Breast epithelium (tissue), 4 donors: Measurements from ENCODE around the gene U2AF2. TPM values are rescaled to one million over a fixed set of nuclear protein-coding genes. Genes with fewer than 3 reads are reported as not detected.

Source experiments
- DNase-seq, 2 donors: peaks; one replicate each; pipeline ENCODE4 v3.0.0-alpha.2; 2019; ENCODE audit warnings: low spot score in 2 of 2
- H3K27ac ChIP-seq, 2 donors: fragments of 200-600 bp; sonication (generic) in 1 of 2; one replicate each; pipeline ENCODE4 v1.5.1; 2016 to 2019; ENCODE audit warnings: mild to moderate bottlenecking in 1 of 2
- H3K27me3 ChIP-seq, 2 donors: fragments of 200-600 bp; sonication (generic) in 1 of 2; one replicate each; pipeline versions ENCODE4 v1.5.1 to v1.6.0; 2017 to 2019; ENCODE audit warnings: control low read depth in 1 of 2, mild to moderate bottlenecking in 1 of 2
- H3K36me3 ChIP-seq: fragments of 200-600 bp; one replicate; pipeline ENCODE4 v1.5.1; 2019
- H3K4me1 ChIP-seq, 2 donors: fragments of 200-600 bp; sonication (generic); one replicate each; pipeline ENCODE4 v1.5.1; 2016 to 2019; ENCODE audit warnings: control low read depth in 1 of 2
- H3K4me3 ChIP-seq, 3 donors: fragments of 200-600 bp; sonication (generic); 1 replicate in 2 of 3; 2 replicates in 1 of 3; pipeline ENCODE4 v1.5.1; 2016 to 2019; ENCODE audit warnings: mild to moderate bottlenecking in 3 of 3, moderate library complexity in 2 of 3
- H3K9me3 ChIP-seq, 2 donors: fragments of 200-600 bp; sonication (generic) in 1 of 2; one replicate each; pipeline ENCODE4 v1.5.1; 2016 to 2019; ENCODE audit warnings: control low read depth in 1 of 2
- POLR2A ChIP-seq: fragments of 450-650 bp; IDR thresholded peaks from one replicate; pipeline ENCODE4 v1.6.1; 2016; ENCODE audit warnings: antibody characterized with exemption, mild to moderate bottlenecking, moderate library complexity
- POLR2AphosphoS5 ChIP-seq, 3 donors: sonication (generic); formaldehyde crosslinking; IDR thresholded peaks; one replicate each; pipeline ENCODE4 v1.6.1; 2017; ENCODE audit warnings: antibody characterized with exemption in 3 of 3
- intact Hi-C: fragments of 100-400 bp; cut with DNase I; formaldehyde crosslinking; loops from one replicate; pipeline ENCODE4 v1.15.1; 2023; ENCODE audit warnings: low total_unique reads
- total RNA-seq, 3 donors: library from RNA; depleted of rRNA; stranded (reverse); fragments of >200 nt; gene quantifications; one replicate each; pipeline ENCODE4 v1.1.0, GENCODE V29; 2016
- TF ChIP-seq, protein P1 (sequence below), 3 donors: fragments of 450-650 bp; IDR thresholded peaks; one replicate each; pipeline ENCODE4 v1.5.1; 2016 to 2017; ENCODE audit warnings: antibody characterized with exemption in 3 of 3, mild to moderate bottlenecking in 3 of 3, moderate library complexity in 3 of 3

U2AF2 gene
- total RNA-seq, 3 donors from 2014 or later = 82.5 to 93.4 (median 85.3) TPM

DNA sequence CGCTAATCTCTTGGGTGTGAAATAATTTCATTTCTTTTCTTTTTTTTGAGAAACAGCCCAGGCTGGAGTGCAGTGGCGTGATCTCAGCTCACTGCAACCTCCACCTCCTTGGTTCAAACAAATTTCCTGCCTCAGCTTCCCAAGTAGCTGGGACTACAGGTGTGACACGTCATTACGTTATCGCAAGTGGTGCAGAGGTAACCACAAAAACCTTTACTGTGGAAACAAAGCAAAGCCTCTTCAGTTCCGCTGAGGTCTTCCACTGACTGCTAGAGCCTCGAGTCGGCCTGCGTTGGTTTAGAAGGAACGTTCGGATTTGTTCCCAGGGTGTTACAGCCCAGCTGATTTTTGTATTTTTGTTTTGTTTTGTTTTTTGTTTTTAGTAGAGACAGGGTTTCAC lies 28.5 kb upstream of the U2AF2 start:
- no peak overlapping the region for H3K4me3 ChIP-seq
- H3K4me1 ChIP-seq = no peaks in the 10 kb centered on the region
- no peaks in the 10 kb centered on the region for H3K27me3 ChIP-seq
- no peaks in the 10 kb centered on the region for H3K9me3 ChIP-seq
- intact Hi-C loops = no loop called here
- no peak overlapping the region for H3K27ac ChIP-seq
- no peak for DNase-seq
- TF ChIP-seq POLR2AphosphoS5 (IDR thresholded peaks at IDR 0.05) (no peak), POLR2A (no peak)
- TF ChIP-seq, protein P1, sequence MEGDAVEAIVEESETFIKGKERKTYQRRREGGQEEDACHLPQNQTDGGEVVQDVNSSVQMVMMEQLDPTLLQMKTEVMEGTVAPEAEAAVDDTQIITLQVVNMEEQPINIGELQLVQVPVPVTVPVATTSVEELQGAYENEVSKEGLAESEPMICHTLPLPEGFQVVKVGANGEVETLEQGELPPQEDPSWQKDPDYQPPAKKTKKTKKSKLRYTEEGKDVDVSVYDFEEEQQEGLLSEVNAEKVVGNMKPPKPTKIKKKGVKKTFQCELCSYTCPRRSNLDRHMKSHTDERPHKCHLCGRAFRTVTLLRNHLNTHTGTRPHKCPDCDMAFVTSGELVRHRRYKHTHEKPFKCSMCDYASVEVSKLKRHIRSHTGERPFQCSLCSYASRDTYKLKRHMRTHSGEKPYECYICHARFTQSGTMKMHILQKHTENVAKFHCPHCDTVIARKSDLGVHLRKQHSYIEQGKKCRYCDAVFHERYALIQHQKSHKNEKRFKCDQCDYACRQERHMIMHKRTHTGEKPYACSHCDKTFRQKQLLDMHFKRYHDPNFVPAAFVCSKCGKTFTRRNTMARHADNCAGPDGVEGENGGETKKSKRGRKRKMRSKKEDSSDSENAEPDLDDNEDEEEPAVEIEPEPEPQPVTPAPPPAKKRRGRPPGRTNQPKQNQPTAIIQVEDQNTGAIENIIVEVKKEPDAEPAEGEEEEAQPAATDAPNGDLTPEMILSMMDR (IDR thresholded peaks at IDR 0.05) = no peak
- no peaks in the 10 kb centered on the region for H3K36me3 ChIP-seq

DNA sequence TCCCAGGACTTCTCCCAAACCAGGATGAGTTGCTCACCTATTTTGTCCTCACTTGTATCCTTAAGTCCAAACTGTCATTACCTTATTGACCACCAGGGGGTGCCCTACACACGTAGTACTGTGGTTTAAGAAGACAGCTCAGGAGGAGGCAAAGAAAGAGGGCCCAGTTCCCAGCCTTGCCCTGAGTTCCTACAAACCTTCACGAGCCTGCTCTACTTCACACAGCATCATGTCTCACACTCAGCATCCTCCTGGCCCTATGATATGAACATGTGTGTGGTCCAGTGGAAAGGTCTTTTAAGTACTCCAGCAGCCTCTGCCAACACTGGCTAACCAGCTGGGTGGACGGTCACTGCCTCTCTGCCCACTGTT lies 22.4 kb upstream of the U2AF2 start:
- Histone ChIP-seq H3K4me3 (no peak overlapping the region), H3K36me3 (no peaks in the 10 kb centered on the region), H3K9me3 (no peaks in the 10 kb centered on the region), H3K27me3 (no peaks in the 10 kb centered on the region), H3K4me1 (no peaks in the 10 kb centered on the region), H3K27ac (peak overlapping the region; percentile 62 to 68)
- DNase-seq = peak; percentile 80 to 94
- intact Hi-C loops = no loop called here
- TF ChIP-seq, protein P1 (IDR thresholded peaks at IDR 0.05) = peak; percentile 84 to 93 (median 85)
- TF ChIP-seq POLR2AphosphoS5 (IDR thresholded peaks at IDR 0.05) (no peak), POLR2A (no peak)

DNA sequence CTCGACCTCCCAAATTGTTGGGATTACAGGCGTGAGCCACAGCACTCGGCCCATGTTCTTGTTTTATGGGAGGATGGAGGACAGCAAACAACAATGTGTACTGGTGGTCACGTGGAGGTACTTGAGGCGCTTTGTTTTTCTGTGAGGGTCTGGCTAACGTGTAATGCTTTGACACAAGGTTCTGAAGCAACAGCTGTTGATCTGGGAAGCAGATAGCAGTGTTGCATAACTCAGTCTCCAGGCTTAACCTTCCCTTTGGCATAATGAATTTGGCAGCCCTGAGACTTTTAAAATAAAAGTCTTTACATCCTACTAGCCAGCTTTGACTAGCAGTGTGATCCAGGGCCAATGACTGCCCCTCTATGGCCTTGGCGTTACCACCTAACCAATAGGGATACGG lies 21.0 kb upstream of the U2AF2 start:
- no peak for DNase-seq
- TF ChIP-seq, protein P1 (IDR thresholded peaks at IDR 0.05) = no peak
- TF ChIP-seq POLR2A (no peak), POLR2AphosphoS5 (IDR thresholded peaks at IDR 0.05) (no peak)
- no peaks in the 10 kb centered on the region for H3K36me3 ChIP-seq
- no peaks in the 10 kb centered on the region for H3K27me3 ChIP-seq
- H3K27ac ChIP-seq = peak overlapping the region; percentile 75 to 100
- H3K9me3 ChIP-seq = no peaks in the 10 kb centered on the region
- no peaks in the 10 kb centered on the region for H3K4me1 ChIP-seq
- no peak overlapping the region for H3K4me3 ChIP-seq
- intact Hi-C loops = no loop called here

DNA sequence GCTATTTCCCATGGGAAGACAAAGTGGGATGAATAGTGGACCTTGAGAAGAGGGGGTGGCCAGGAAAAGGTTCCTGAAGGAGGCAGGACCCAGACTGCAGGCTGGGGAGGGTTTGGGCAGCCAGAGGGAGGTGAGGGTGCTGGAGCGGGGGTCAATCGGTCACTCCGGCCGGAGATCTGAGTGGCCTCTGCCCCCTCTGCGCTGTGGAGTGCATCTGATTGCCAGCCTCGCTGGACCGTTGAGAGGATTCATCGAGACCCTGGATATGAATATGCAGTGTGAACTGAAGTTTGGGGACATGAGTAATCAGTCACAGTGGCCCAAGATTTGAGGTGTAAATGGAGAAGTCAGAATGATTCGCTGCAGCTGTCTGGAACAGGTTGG lies 19.5 kb upstream of the U2AF2 start:
- Histone ChIP-seq H3K4me3 (peak overlapping the region; percentile 92 to 100 (median 98)), H3K36me3 (no peaks in the 10 kb centered on the region), H3K27me3 (no peaks in the 10 kb centered on the region), H3K4me1 (peaks cover 0 to 3% of the 10 kb centered on the region in 2 donors), H3K9me3 (no peaks in the 10 kb centered on the region), H3K27ac (peak overlapping the region; percentile 99 to 100)
- TF ChIP-seq, protein P1 (IDR thresholded peaks at IDR 0.05) = no peak
- no peak for TF ChIP-seq POLR2AphosphoS5 (IDR thresholded peaks at IDR 0.05)
- no peak for TF ChIP-seq POLR2A
- DNase-seq = no peak
- intact Hi-C loops = no loop called here

DNA sequence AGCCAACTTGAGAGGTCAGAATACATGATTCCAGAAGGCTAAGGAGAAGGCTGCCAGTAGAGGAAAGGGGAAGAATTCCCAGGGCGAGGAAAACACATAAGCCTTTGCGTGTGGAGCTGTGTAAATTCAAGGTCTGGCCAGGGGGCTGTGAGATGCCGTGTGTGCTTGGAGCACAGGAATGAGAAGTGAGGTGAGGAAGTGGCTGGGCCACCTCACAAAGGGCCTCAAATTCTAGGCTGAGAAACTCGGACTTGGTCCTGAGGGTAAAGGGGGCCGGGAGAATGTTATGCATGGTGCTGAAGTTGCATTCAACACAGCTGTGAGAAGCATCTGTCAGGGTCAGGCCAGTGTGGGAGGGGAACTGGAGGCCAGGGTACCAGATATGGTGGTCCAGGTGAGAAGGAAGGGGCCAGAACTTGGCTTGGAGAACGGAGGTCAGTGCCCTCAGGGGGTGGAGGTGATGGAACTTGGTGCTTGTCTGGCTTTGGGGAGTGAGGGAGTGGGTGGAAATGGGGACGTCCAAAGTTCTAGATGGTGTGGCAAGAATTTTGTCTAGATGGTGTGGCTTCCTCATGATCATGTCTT lies 18.9 kb upstream of the U2AF2 start:
- Histone ChIP-seq H3K27ac (peak overlapping the region; percentile 99 to 100), H3K4me1 (peaks cover 0 to 3% of the 10 kb centered on the region in 2 donors), H3K27me3 (no peaks in the 10 kb centered on the region), H3K36me3 (no peaks in the 10 kb centered on the region), H3K4me3 (peak overlapping the region; percentile 92 to 100 (median 98)), H3K9me3 (no peaks in the 10 kb centered on the region)
- DNase-seq = no peak
- intact Hi-C loops = no loop called here
- TF ChIP-seq POLR2A = no peak
- TF ChIP-seq POLR2AphosphoS5 (IDR thresholded peaks at IDR 0.05) = no peak
- TF ChIP-seq, protein P1 (IDR thresholded peaks at IDR 0.05) = no peak
